K562 (cell line): ENCODE measurements around the gene SOBP. TPM values are rescaled to one million over a fixed set of nuclear protein-coding genes. Genes with fewer than 3 reads are reported as not detected.

Source experiments
- KDM1A ChIP-seq, 2 experiments: fragments of 450-650 bp; IDR thresholded peaks; 2 replicates each; pipeline ENCODE4 v1.6.1; 2016; ENCODE audit warnings: mild to moderate bottlenecking in 2 of 2
- MTA2 ChIP-seq: fragments of 450-650 bp; IDR thresholded peaks from 2 replicates; pipeline ENCODE4 v1.6.1; 2016; ENCODE audit warnings: low read depth
- POLR2AphosphoS2 ChIP-seq: IDR thresholded peaks from 2 replicates; pipeline ENCODE4 v1.6.1; 2012; ENCODE audit warnings: low read length, improper control_type of control experiment
- PTRF ChIP-seq: fragments of 450-650 bp; IDR thresholded peaks from 2 replicates; pipeline ENCODE4 v1.6.1; 2016; ENCODE audit warnings: mild to moderate bottlenecking, missing genetic modification characterization, missing compliant biosample characterization
- RERE ChIP-seq: sonication (generic); formaldehyde crosslinking; IDR thresholded peaks from 2 replicates; pipeline ENCODE4 v1.8.0; 2023; ENCODE audit warnings: missing genetic modification reagents, mild to moderate bottlenecking, borderline replicate concordance
- TBP ChIP-seq: optimal IDR thresholded peaks from 2 replicates; pipeline ENCODE3; 2011; ENCODE audit warnings: low read depth, low read length, improper control_type of control experiment
- ZNF280A ChIP-seq: fragments of 450-650 bp; IDR thresholded peaks from 2 replicates; pipeline ENCODE4 v1.6.1; 2018; ENCODE audit warnings: mild to moderate bottlenecking, low read depth; ENCODE audit not compliant: partially characterized antibody
- ZNF431 ChIP-seq: sonication (generic); formaldehyde crosslinking; IDR thresholded peaks from 2 replicates; pipeline ENCODE4 v1.8.0; 2022; ENCODE audit warnings: mild to moderate bottlenecking, missing genetic modification reagents
- ZNF639 ChIP-seq, 2 experiments: fragments of 200-800 bp in 1 of 2; sonication (Bioruptor generic) in 1 of 2; sonication (generic) in 1 of 2; formaldehyde crosslinking in 1 of 2; IDR thresholded peaks in 1 of 2; conservative IDR thresholded peaks in 1 of 2; 2 replicates each; pipeline versions ENCODE4 v1.5.0 to v1.6.1; 2016 to 2020; ENCODE audit warnings: missing compliant biosample characterization in 1 of 2, missing genetic modification characterization in 1 of 2, missing genetic modification reagents in 1 of 2
- ZNF668 ChIP-seq: fragments of 250-450 bp; sonication (Bioruptor Pico); IDR thresholded peaks from 2 replicates; pipeline ENCODE4 v1.8.0; 2022; ENCODE audit warnings: mild to moderate bottlenecking, inconsistent platforms
- polyA plus RNA-seq, 8 experiments: library from polyadenylated mRNA; depleted of rRNA in 4 of 8; stranded (reverse) in 5 of 8; unstranded in 3 of 8; fragments of >200 nt; fragmentation: Nextera tagmentation in 2 of 8; fragmentation: Illumina TruSeq in 1 of 8; extraction: Ambion mirVana in 2 of 8; extraction: Trizol in 1 of 8; gene quantifications; 2 replicates each; pipeline versions ENCODE4 v1.2.1 to v1.2.3, GENCODE V29; 2011 to 2014; ENCODE audit warnings: inconsistent platforms in 1 of 8, missing spikeins in 1 of 8
- total RNA-seq, 7 experiments: library from RNA; depleted of rRNA in 6 of 7; stranded (reverse); fragments of >200 nt in 6 of 7; fragmentation: Illumina TruSeq in 2 of 7; extraction: Trizol in 2 of 7; gene quantifications; 2 replicates each; pipeline versions ENCODE4 v1.2.1 to v1.2.3, GENCODE V29; 2011 to 2021; ENCODE audit warnings: low replicate concordance in 1 of 7

Gene SOBP
- total and polyA plus RNA-seq, 9 of the 15 experiments (the other 6 are each of a cell fraction or from before 2014, with no cell fraction given): 0.16 TPM; not detected in 8

- TF ChIP-seq RERE (CRISPR knock-in tag) (no peak), MTA2 (no peak), ZNF431 (CRISPR knock-in tag) (no peak), ZNF639 (CRISPR knock-in tag; conservative IDR thresholded peaks at IDR 0.05 in 1 of 2, IDR thresholded peaks at IDR 0.05 in 1 of 2) (no peak), KDM1A (IDR thresholded peaks at IDR 0.05) (no peak), ZNF280A (no peak), TBP (no peak), ZNF668 (CRISPR knock-in tag) (no peak), POLR2AphosphoS2 (no peak), PTRF (tag) (no peak)
- TF ChIP-seq, all 486 proteins: peak for 4
Measured at GRCh38 chr6:107488875-107489635, 862 bp upstream of the SOBP start (continued).
